GM06990 (cell line): ENCODE measurements around the gene DERL3.
A peak's percentile ranks its signal among the peaks of the same experiment; 100 is the strongest.

Source experiments
- DNase-seq: peaks from one replicate; pipeline ENCODE4 v3.0.0-alpha.2; 2011; ENCODE audit not compliant: insufficient read length; ENCODE audit errors: extremely low read depth
- H3K27me3 ChIP-seq: replicated peaks from 2 replicates; pipeline ENCODE4 v1.6.0; 2011; ENCODE audit warnings: low read length; ENCODE audit not compliant: control insufficient read depth, insufficient read depth
- H3K36me3 ChIP-seq: 2 replicates; pipeline ENCODE4 v1.5.1; 2011; ENCODE audit warnings: low read length; ENCODE audit not compliant: control insufficient read depth, insufficient read depth
- H3K4me3 ChIP-seq: replicated peaks from 2 replicates; pipeline ENCODE4 v1.5.1; 2011; ENCODE audit warnings: low read depth, mild to moderate bottlenecking, control low read depth, low read length
- TF ChIP-seq, protein P1 (sequence below): IDR thresholded peaks from 2 replicates; pipeline ENCODE4 v1.5.1; 2011; ENCODE audit warnings: low read length, control low read depth, mild to moderate bottlenecking, inconsistent platforms; ENCODE audit not compliant: insufficient read depth, poor library complexity, severe bottlenecking

The DERL3 gene

DNA sequence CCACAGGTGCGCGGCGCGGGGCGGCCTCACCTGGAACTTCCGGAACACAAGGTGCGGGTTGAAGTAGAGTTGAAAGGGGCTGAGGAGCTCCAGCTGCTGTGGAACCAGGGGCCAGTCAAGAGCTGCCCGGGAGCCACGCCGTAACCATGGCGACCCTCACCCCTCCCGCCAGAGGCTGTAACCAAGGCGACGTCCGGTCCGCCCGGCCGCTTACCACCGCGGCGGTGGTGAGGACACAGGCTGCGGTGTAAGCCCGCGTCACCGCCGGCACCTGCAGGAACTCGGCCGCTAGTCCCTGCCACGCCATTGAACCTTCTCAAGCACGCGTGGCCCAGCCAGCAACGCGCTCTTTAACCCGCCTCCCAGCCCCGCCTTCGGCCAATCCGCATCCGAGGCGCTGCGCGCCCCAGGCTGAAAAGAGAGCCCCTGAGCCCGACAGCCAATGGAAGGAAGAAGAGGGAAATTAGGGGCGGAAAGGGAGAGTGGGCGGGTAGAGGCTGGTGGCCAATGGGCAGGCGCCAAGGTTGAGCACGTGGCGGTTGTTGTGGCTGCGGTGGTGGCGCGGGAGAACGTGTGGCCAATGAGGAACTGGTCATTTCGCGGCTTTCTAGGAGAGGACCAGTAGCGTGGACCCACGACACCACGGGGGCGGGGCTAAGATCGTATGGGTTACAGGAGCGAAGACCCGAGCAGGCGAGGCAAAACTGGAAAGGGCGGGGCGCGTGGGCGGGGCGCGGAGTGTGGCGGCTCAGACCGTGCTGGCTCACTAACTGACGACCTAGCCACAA is at the start of gene DERL3:
Gene DERL3, minus strand, starts transcription at position 326 of the 788 bp plus-strand sequence. Its CDS starts 19 bp downstream, at position 307.
- TF ChIP-seq, protein P1, sequence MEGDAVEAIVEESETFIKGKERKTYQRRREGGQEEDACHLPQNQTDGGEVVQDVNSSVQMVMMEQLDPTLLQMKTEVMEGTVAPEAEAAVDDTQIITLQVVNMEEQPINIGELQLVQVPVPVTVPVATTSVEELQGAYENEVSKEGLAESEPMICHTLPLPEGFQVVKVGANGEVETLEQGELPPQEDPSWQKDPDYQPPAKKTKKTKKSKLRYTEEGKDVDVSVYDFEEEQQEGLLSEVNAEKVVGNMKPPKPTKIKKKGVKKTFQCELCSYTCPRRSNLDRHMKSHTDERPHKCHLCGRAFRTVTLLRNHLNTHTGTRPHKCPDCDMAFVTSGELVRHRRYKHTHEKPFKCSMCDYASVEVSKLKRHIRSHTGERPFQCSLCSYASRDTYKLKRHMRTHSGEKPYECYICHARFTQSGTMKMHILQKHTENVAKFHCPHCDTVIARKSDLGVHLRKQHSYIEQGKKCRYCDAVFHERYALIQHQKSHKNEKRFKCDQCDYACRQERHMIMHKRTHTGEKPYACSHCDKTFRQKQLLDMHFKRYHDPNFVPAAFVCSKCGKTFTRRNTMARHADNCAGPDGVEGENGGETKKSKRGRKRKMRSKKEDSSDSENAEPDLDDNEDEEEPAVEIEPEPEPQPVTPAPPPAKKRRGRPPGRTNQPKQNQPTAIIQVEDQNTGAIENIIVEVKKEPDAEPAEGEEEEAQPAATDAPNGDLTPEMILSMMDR: no peak
- peaks cover 20% of the 10 kb centered on the region for H3K36me3 ChIP-seq
- peak within 1 kb of the TSS; percentile 77 for H3K4me3 ChIP-seq
- no peaks in the 10 kb centered on the region; the same call in 1 of the 2 replicates for H3K27me3 ChIP-seq
- peak; percentile 98 for DNase-seq

DNA sequence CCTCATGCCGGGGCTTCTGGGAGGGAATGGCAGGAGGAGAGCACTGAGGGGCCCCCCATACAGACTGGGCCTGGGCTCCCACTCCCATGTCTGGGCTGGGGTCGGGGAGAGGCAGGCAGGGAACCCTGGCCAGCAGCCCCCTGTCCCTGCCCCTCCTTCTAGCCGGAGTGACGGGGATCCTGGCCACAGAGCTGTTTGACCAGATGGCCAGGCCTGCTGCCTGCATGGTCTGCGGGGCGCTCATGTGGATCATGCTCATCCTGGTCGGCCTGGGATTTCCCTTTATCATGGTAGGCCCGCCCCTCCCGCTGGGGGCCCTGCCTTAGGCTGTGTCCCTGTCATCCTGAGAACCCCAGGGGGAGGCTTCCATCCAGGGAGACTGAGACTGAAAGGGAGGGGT is 45.3 kb upstream of the DERL3 start:
- DNase-seq: no peak
- TF ChIP-seq, protein P1: no peak
- no peak overlapping the region for H3K4me3 ChIP-seq
- peaks cover 3% of the 10 kb centered on the region for H3K36me3 ChIP-seq
- H3K27me3 ChIP-seq: no peaks in the 10 kb centered on the region

DNA sequence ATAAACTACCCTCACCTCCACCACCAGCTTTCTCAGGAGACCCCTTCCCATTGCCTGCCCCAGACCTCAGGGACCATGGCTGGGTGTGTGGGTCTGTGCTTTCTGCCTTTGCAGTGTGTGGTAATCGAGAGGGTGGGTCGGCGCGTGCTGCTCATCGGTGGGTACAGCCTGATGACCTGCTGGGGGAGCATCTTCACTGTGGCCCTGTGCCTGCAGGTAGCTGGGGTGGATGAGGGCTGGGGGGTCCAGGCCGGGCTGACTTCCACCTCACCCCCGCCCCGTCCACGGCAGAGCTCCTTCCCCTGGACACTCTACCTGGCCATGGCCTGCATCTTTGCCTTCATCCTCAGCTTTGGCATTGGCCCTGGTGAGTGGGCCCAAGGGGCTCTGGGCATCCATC is 44.9 kb upstream of the DERL3 start:
- DNase-seq: no peak
- no peaks in the 10 kb centered on the region for H3K27me3 ChIP-seq
- TF ChIP-seq, protein P1: no peak
- no peak overlapping the region for H3K4me3 ChIP-seq
- peaks cover 3% of the 10 kb centered on the region for H3K36me3 ChIP-seq

DNA sequence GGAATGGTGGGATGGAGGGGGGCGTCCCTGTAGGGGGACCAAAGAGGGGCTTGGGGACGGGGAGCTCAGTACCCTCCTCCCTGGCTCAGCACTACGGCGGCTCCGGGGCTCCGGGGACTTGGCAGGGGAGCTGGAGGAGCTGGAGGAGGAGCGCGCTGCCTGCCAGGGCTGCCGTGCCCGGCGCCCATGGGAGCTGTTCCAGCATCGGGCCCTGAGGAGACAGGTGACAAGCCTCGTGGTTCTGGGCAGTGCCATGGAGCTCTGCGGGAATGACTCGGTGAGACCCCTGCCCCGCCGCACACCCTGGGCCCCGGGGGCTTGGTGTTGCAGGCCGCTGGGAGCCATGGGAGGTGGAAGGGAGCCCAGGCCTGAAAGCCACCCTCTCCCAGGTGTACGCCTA is 43.6 kb upstream of the DERL3 start:
- no peaks in the 10 kb centered on the region for H3K27me3 ChIP-seq
- DNase-seq: no peak
- peaks cover 5% of the 10 kb centered on the region for H3K36me3 ChIP-seq
- TF ChIP-seq, protein P1: no peak
- no peak overlapping the region for H3K4me3 ChIP-seq

DNA sequence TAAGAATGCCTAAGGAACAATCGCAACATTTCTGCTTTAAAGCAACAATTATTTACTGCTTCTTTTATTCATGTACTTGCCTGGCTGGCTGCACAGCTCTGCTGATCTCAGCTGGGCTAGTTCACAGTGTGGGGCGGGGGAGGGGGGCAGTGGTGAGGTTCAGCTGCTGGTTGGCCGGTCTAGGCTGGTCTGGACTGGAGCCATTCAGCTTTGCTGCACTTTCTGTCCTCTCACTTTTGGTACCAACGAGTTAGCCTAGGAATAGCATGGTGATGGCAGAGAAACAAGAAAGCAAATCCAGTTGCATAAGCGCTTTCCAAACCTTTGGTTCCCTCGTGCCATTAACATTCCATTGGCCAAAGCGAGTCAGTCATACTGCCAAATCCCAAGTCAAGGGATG is 39.4 kb upstream of the DERL3 start:
- Histone ChIP-seq H3K36me3 (peaks cover 10% of the 10 kb centered on the region), H3K27me3 (no peaks in the 10 kb centered on the region), H3K4me3 (no peak overlapping the region)
- no peak for DNase-seq
- TF ChIP-seq, protein P1: no peak
